Stimulated activated CD8-positive, alpha-beta memory T cell treated with anti-CD3 and anti-CD28 coated beads, Interleukin-7, amount 100 ng/mL, for 1 hour (primary cell): ENCODE measurements around the gene CCDC152.

Source experiments
- DNase-seq, 2 donors: peaks; one replicate each; pipeline ENCODE4 v3.0.0-alpha.2; 2020; ENCODE audit warnings: low read depth in 2 of 2

CCDC152 gene

GRCh38 chr5:42781584-42781983 lies 25.0 kb downstream of the CCDC152 start:
- no peak for DNase-seq

- DNase-seq, result no peak
Observed at GRCh38 chr5:42784132-42784531, 27.5 kb downstream of the CCDC152 start.

GRCh38 chr5:42785756-42786155 lies 29.1 kb downstream of the CCDC152 start:
- DNase-seq, result no peak

DNA sequence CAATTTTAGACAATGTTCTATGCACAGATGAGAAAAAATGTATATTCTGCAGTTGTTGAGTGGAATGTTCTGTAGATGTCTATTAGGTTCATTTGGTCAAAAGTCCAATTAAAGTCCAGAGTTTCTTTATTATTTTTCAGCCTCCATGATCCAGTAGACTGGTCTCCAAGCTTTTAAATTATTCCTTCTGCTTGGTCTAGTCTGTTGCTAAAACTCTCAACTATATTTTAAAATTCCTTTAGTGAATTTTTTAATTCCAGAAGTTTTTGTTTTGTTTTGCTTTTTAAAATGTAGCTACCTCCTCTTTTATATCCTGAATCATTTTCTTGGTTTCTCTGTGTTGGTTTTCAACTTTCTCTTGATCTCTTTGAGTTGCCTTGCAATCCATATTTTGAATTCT lies 30.5 kb downstream of the CCDC152 start:
- DNase-seq, result no peak

DNA sequence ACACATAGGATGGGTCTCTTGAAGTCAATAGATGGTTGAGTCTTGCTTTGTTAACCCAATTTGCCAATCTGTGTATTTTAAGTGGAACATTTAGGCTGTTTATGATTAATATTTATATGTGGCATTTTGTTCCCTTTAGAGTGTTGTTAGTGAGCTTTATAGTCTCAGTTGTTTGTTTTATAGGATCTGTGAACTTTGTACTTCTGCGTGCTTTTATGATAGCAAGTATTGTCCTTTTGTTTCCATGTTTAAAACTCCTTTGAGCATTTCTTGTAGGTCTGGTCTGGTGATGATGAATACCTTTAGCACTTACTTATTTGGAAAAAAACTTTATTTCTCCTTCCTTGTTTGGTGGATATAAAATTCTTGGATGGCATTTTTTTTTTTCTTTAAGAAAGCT lies 31.2 kb downstream of the CCDC152 start:
- DNase-seq, result no peak

- DNase-seq, result no peak
Observed at GRCh38 chr5:42791151-42791550, 34.5 kb downstream of the CCDC152 start.

- no peak for DNase-seq
Observed at GRCh38 chr5:42798284-42799240, 41.9 kb downstream of the CCDC152 start.

DNA sequence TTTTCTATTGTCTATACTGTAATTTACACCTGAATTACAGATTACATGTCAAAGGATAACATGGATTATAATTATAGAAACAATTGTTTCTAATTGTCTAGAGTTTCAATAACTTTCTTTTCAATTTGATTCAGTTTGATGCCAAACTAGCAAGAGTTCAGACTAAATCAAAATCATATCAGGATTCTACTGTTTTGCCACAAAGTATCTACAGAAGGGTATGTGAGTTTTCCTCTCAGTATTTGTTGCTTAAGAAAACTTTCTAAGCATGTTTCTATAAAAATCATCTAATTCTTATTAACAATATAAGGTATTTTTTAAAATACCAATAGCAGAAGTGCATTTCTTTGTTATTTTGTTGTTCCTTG lies 42.6 kb downstream of the CCDC152 start:
- no peak for DNase-seq

GRCh38 chr5:42799668-42800114 lies 43.1 kb downstream of the CCDC152 start:
- no peak for DNase-seq

GRCh38 chr5:42800748-42801330 lies 44.2 kb downstream of the CCDC152 start:
- DNase-seq, result no peak

- DNase-seq, result no peak
Observed at GRCh38 chr5:42801516-42802166, 45.0 kb downstream of the CCDC152 start.

DNA sequence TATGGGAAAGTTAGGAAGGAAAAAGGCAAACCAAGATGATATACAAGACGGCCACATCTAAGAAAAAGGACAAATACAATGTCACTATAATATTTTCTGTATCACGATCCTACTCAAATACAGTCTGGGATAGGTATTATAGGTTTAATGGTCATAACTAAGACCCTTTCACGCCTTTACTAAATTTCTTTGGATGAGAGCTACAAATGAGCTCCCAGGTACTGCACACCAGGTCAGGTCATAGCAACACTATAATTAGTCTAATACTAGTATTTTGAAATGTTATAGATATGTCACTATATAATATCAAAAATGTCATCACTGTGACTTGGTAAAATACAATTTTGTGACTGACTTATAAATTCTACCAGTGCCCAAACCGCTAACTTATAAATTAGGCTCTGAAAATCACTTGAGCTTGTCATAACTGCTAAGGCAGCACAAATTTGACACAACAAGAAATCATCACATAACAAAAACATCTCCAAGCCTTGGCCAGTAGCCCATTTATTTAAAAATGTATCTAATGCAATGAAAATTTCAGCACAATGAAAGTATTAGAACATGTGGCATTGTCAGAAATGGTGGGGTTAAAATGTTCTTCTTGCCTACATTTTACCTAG lies 48.2 kb downstream of the CCDC152 start:
- no peak for DNase-seq

DNA sequence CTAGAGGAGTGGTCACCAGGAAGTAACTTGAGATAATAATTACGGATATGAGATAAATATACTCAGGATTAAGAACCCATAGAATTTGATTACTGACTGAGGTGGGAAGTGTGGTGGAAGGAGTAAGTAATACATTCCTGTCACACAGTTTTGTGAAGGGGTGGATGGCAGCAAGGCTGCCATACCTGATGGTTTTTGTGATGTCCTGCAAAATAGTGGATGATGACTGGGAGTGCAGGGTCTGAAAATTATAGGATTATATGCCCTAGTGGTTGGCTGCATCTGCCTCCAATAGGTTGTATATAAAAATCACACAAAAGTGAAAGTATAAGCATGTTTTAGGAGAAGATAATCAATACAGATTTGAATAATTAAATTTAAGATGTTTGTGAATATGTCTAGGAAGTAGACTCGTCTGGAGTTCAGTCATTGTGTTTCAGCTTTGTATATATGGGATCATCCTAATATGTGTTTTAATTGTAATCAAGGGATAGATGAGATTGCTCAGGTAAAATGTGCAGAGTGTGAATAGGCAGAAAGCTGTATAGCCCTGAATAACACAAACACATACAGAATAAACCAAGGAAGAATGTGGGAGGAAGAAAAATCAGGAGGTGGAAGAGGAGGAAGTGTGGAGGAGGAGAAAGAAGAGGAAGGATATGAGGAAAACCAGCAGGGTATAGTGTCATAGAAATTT lies 49.5 kb downstream of the CCDC152 start:
- no peak for DNase-seq

GRCh38 chr5:42806701-42807262 lies 50.2 kb downstream of the CCDC152 start:
- DNase-seq, result no peak

GRCh38 chr5:42807722-42808447 lies 51.3 kb downstream of the CCDC152 start:
- DNase-seq, result no peak

- DNase-seq, result no peak
Observed at GRCh38 chr5:42808888-42809611, 52.4 kb downstream of the CCDC152 start.

DNA sequence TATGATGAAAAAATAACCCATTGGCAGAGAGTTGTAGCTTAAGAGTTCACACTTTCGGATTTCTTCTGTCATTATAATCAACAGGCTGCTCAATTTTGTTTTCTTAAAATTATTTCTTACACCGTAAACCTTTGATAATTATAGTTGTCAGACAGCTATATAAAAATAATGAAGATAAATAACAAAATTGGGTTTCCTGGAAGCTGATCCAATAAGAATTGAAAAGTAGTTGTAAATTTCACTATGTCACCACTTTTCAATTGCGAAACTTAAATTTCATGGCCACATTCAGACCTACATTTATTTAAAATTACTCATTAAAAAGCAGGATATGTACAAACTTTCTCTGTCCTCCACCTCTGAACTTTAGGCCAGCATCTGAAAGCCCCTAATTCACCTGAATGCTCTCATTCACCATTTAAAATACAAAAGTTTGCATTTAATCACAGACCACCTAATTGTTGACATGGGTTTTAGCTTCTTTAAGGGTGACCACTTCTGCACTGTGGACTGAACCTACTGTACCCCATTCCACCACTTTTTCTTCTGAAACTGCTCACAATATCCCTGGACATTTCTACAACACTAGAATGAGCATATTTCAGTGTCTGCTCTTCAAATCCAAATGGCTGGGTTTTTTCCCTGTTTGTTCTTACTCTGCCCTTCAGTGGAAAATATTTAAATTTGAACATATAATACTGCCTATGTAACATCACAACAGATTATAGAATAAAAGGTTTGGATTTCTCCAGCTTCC lies 54.4 kb downstream of the CCDC152 start:
- DNase-seq, result no peak

DNA sequence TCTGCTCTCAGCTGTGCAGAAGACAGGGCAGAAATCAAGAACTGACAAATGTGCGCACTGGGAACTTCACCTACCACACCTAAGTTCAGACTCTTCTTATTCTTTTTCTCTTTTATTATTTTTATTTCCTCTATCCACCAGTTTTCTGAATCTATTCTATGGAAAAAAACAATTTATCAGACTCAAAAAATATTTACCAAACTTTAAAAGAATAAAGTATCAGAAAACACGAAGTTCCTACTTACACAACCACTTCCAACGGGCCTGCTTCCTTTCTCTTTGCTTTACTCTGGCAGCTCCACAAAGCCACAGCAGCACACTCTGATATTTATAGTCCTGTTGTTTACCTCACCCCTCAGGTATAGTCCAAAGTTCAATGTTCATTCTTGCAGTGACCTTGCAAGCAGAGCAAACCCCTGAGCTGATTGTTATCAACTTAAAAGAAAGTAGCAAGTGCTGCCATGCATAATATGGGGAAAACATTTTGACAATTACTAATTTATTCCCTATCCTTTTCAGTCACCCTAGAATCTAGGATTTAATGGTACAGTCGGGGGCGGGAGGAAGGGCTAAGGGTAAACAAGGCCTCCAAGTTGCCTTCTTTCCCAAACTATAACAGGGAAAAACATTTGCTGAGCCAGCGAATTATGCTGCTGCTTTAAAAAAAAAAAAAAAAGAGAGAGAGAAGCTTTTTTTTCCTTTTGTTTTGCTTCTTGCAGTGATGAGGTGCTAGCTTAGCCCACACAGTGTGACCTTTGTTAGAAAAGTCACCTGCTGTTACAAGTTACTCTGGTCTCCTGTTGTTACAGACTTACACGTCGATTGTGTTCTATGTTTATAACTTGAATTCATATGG lies 55.2 kb downstream of the CCDC152 start, which contains the start of gene SELENOP:
SELENOP (minus strand) TSS at position 302 of the 856 bp plus-strand sequence. CDS start 3,539 bp downstream, outside the sequence.
- no peak for DNase-seq
